ENCODE measurements around the gene CEACAM5. TPM values are rescaled to one million over a fixed set of nuclear protein-coding genes. Genes with fewer than 3 reads are reported as not detected.
"Not testable (repeated sequence)": the region's sequence is repeated elsewhere in the genome, so short reads cannot be mapped to it uniquely, and the experiment has no call there.

Gene CEACAM5
- polyA plus RNA-seq, 4 donors, result 0.04 to 0.40 (median 0.07) TPM

DNA sequence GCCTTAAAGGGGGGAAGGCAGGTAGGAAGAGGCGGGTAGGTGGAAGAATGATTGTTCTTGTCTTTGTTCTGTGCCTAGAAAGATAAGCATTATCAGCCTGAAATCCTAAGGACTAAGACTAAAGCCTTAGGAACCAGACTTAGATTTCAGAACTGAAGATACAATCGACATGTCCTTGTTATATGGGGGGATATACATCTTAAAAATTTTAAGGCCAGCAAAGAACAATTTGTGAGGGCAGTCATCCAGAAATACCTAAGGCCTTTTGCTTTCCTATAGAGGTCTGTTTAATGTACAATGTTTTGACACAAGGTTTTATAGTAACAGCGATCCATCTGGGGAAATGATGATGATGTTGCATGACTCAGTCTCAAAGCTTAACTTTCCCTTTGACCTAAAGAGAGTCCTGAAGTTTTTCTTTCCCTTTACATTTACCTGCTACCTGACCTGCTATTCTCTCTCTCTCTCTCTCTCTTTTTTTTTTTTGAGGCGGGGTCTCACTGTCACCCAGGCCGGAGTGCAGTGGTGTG, 26.7 kb downstream of the CEACAM5 start:
- DNase-seq (ENCODE audit: low read depth in 4 of 4, low spot score in 3 of 4), result no peak

DNA sequence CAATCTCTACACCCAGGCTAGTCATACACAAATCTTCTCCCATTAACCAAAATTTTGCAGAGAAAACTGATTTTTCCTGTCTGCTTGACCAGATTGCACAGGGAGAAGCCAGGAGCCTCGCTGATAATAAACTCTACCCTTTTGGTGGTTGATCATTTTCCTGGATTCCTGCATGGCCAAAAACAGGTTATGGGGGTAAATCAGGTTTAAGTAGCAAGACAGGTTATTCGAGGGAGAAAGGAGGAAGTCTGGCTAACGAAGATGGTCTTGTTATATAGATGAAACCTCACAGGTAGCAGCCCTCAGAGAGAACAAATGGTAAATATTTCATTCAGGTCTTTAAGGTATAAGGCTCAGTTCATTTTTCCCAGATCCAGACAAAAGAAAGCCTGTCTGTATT, 30.9 kb downstream of the CEACAM5 start:
- no peak for DNase-seq (ENCODE audit: low read depth in 4 of 4, low spot score in 3 of 4)

DNA sequence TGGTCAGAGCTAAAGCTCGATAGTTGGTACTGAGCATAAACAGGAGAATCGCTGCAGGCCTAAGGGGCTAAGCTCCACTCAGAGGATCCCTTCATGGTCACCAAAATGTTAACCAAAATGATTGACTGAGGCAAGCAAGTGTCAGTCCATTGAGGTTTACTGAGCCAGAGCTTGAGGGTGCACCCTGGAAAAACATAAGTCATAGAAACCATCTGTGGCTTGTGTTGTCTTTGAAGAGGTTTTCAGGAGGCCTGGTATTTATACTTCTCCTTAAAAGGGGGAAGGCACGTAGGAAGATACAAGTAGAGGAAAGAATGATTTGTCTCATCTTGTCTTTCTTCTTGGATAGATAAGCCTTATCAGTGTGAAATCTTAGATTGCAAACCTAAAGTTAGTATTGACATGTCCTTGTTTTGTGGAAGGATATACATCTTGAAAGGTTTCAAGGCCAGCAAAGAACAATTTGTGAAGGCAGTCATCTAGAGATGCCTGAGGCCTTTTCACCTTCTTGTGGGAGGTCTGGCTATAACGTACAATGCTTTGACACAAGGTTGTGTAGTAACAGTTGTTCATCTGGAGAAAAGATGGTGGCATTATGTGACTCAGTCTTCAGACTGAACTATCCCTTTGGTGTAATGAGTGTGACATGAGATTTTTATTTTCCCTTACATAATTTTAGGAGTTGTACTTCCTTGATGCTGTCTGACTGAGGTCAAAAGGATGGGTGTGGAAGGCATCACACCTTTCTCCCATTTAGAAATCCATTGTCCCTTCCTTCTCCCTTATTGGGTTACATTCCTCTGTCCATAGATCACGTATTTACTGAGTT, 32.2 kb downstream of the CEACAM5 start:
- no peak for DNase-seq (ENCODE audit: low read depth in 4 of 4, low spot score in 3 of 4)

DNA sequence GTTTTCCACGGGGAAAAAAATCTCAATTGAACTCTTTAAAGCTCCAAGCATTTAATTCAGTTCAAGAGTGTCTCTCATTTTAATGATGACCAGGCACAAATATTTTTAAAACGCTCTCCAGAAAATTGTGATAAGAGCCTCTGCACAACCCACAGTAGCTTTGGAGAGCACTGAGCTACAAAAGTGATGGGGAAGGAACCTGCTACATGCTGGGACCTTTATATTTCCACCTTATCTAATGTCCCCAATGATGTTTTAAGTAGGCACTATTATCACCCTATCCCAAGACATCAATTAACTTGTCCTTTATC, 32.8 kb downstream of the CEACAM5 start:
- DNase-seq (ENCODE audit: low read depth in 4 of 4, low spot score in 3 of 4), result no peak

DNA sequence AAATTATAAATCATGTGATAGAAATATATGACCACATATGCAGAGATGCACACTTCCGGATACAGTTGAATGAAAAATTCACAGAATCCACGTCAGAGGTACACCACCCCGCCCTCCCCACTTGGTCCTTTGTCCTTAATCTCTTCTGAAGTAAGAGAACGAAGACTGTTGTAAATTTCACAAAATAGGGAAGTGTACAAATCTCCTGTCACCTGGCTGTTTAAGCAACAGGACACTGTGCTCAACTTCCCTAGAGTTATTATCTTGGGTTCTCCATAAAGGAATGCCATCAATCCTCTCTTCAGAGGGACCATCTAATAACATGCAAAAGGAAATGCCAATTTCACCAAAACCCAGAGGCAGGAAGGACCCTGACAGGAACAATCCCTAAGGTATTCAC, 36.4 kb downstream of the CEACAM5 start:
- no peak for DNase-seq (ENCODE audit: low read depth in 4 of 4, low spot score in 3 of 4)

DNA sequence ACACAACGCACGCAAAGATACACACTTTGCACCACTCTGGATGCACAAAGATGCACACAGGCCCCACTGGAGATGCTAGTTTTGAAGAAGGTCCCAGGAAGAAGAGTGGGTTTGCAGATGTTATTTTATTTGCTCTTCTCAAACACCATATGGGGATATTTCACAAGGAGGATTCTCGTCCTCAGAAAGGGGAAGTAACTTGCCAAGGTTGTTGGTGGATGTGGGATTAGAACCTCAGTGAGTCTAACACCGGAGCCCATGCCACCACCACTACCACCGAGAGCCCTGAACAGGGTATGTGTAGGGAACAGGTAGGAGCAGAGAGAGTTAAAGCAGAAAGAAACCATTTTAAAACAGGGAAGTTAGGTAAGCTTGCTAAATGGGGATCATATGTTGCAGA, 37.3 kb downstream of the CEACAM5 start:
- DNase-seq (ENCODE audit: low read depth in 4 of 4, low spot score in 3 of 4), result no peak

DNA sequence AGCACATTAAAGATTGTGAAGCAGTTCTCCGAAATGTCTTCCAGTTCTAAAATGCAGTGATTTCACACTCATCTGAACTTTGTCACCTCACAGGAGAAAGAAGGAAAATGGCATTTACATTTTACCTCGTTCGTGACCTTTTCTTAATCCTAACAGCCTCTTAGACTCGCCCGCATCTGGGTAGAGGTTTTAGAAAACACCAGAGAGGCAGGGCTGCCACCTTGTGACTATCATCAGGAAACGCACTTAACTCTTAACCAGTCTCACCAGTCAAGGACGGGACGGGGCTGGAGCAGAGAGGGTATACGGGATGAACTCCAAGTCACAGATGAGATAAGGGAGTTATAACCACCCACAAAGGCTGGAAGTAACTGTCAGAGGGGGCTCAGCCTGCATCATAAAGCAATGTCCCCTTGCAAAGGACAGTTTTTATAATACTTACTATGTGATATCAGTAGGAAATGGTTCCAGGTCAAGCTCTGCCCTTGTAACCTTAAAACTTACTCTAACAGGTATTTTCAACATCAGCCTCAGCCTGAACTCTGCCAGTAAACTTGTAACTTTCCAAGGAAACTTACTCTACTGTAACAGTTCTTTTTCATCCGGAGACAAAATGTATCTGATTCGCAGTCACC, 38.3 kb downstream of the CEACAM5 start:
- DNase-seq (ENCODE audit: low read depth in 4 of 4, low spot score in 3 of 4), result peak in 1 of 4 donors; percentile 1

DNA sequence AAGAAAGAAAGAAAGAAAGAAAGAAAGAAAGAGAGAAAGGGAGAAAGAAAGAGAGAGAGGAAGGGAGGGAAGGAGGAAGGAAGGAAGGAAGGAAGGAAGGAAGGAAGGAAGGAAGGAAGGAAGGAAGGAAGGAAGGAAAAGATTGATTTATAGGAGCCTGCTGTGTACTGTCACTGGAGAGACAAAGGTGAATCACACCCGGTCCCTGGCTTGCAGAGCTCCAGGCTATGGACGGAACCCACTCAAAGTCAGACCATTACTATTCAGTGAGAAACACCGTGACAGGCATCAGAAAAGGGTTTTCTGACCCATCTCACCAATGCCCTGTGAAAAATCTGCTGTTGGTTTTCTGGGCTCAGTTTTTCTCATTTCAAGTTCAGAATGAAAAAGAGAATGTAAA, 39.6 kb downstream of the CEACAM5 start:
- DNase-seq (ENCODE audit: low read depth in 4 of 4, low spot score in 3 of 4), result no peak

DNA sequence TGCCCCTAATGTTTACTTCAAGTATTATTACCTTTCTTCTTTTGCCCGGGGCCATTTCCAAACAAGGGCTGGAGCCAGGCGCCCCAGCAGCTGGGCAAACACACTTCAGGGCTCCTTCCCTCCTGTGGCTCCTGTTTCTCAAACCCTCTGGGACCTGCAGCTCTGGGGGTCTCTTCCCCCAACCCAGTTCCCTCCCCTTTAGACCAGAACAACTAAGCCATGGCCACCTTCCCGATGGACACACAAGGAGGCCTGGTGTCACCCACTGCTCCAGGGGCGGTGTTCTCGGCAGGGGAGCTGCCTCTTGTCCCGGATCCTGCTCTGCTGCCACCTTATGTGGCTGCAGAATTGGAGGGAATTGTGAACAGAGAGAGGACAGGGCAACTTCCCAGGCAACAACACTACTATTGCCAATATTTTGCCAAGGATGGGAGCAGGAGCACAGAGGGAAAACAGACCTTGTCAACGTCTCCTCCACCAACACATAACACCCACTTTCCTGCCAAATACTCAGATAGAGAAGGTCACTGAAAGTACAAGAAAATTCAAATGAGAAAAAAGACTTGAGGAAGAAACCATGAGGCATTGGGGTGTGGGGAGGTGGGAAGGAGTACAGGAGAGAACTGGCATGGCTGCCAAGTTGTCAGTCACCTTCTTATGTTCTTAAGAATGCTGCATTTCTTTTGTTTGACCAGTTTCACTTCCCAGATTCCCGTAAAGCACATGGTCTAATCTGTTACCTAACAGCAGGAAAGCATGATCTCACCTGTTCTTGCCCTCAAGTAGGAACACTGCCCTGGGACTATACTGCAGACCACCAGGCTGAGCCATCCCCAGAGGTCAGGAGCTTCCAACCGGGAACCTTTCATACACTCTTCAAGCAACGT, 42.1 kb downstream of the CEACAM5 start:
- DNase-seq (ENCODE audit: low read depth in 4 of 4, low spot score in 3 of 4), result not testable (repeated sequence)

DNA sequence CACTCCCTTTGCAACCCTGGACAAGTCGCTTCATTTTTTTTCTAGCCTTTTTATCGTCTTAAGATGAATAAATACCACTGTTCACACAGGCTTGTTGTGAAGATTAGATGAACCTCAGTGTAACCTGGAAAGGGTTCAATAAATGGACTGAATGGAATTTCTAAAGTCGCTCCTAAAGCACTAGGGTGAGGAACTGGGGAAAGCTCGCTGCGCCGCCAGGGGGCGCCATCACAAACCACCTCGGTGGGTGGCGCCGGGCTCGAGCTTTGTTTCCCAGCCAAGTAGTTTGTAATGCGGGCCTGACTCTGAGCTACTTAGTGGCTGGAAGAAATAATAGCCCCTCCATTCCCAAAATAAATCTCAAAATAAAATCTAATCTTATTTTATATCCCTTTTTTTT, 44.7 kb downstream of the CEACAM5 start:
- no peak for DNase-seq (ENCODE audit: low read depth in 4 of 4, low spot score in 3 of 4)

DNA sequence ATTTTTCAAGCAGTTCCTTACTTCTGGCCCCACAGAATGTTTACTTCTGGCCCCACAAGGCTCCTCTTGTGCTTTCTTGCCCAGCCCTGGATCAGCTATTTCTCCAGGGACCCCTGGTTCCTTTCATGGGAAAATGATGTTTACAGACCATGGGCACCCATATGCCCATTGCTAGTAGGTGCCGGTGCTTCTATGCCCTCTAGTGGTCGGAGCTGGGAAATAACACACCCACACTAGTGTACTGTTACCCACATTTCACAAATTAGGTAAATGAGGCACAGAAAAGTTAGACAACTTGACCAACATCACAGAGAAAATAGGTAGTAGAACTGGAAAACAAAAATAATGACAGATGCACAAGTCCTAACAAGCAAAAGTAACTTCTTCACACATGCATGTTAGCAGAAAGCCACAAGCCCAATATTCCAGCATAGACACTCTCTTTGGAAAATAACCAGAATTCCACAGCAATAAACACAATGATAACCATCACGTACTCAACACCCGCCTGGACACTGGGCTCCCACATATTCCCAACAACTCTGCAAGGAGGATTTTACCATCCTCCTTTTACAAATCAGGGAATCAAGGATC, 45.6 kb downstream of the CEACAM5 start:
- no peak for DNase-seq (ENCODE audit: low read depth in 4 of 4, low spot score in 3 of 4)

DNA sequence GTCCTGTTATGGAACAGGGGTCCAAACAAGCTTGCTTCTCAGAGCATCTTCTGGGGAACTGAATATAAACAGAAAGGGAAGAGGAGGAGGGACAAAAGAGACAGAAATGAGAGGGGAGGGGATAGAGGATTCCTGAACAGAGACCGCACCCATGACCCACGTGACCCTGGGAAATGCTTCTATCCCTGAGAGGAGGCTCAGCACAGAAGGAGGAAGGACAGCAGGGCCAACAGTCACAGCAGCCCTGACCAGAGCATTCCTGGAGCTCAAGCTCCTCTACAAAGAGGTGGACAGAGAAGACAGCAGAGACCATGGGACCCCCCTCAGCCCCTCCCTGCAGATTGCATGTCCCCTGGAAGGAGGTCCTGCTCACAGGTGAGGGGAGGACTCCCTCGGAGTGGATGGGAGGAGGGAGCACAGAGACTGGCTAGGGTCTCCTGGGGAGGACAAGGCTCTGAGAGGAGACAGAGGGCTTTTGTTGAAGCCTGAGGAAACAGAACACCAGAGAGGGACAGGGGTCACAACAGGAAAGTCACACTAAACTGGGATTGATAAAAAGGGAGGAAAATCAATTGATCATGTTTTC, 47.0 kb downstream of the CEACAM5 start, which contains the start of gene CEACAM6:
Gene CEACAM6 (plus strand): TSS at position 203 of the 586 bp plus-strand sequence. CDS start 109 bp downstream, at position 312.
- no peak for DNase-seq (ENCODE audit: low read depth in 4 of 4, low spot score in 3 of 4)

DNA sequence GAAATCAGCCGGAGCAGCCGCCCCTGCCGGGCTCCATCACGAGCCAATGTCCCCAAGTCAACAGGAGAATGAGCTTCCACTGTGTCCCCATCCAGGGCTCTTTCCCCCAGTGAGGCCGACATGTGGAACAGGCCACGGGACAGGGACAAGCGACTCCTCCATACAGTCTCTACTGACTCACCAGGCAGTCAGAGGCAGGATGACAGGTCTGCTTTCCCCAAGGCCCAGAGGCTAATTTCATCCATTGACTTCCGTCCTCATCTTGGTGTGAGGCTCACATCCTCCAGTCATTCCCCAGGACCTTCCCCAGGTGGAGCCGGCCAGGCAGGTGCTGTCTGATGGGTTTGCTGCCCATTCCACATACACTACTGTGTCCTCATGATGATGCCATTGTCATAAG, 50.4 kb downstream of the CEACAM5 start:
- no peak for DNase-seq (ENCODE audit: low read depth in 4 of 4, low spot score in 3 of 4)

DNA sequence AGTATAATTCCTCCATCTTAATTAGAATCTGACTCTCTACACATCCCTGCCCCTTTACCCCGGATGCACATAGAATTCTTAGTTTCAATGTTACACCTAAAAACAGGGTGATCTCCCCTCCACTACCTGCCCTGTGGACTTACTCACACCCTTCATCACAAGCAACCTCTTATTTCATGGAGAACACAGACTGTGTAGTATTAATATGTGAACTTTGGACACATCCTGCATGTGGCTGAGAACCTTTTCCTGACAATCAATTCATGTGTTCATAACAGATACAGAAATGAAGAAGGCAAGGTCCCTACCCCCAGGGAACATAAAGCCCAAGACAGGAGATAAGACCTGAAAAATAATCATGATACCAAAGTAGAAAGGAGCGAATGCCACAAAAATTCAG, 58.7 kb downstream of the CEACAM5 start:
- DNase-seq (ENCODE audit: low read depth in 4 of 4, low spot score in 3 of 4), result no peak

DNA sequence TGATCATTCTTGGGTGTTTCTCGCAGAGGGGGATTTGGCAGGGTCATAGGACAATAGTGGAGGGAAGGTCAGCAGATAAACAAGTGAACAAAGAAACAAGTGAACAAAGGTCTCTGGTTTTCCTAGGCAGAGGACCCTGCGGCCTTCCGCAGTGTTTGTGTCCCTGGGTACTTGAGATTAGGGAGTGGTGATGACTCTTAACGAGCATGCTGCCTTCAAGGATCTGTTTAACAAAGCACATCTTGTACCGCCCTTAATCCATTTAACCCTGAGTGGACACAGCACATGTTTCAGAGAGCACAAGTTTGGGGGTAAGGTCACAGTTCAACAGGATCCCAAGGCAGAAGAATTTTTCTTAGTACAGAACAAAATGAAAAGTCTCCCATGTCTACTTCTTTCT, 59.7 kb downstream of the CEACAM5 start:
- not testable (repeated sequence) for DNase-seq (ENCODE audit: low read depth in 4 of 4, low spot score in 3 of 4)

DNA sequence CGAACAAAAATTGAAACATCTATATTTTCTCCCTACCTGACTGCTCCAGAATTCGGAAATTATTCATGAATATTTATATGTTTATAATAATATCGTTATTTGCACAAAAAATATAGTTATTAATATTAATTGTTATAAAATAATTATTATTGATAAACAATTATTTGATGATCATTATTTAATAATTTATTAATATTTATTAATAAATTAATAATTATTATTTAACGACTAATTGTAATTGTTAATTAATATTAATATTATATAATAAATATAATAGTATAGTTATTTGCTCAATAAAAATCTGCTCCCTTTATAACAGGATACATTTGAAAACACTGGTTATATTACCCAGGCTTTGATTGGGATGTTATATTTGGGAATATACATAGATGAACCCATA, 61.2 kb downstream of the CEACAM5 start:
- DNase-seq (ENCODE audit: low read depth in 4 of 4, low spot score in 3 of 4), result no peak

DNA sequence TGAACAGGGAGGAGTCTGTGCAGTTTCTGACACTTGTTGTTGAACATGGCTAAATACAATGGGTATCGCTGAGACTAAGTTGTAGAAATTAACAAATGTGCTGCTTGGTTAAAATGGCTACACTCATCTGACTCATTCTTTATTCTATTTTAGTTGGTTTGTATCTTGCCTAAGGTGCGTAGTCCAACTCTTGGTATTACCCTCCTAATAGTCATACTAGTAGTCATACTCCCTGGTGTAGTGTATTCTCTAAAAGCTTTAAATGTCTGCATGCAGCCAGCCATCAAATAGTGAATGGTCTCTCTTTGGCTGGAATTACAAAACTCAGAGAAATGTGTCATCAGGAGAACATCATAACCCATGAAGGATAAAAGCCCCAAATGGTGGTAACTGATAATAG, 63.0 kb downstream of the CEACAM5 start:
- no peak for DNase-seq (ENCODE audit: low read depth in 4 of 4, low spot score in 3 of 4)

DNA sequence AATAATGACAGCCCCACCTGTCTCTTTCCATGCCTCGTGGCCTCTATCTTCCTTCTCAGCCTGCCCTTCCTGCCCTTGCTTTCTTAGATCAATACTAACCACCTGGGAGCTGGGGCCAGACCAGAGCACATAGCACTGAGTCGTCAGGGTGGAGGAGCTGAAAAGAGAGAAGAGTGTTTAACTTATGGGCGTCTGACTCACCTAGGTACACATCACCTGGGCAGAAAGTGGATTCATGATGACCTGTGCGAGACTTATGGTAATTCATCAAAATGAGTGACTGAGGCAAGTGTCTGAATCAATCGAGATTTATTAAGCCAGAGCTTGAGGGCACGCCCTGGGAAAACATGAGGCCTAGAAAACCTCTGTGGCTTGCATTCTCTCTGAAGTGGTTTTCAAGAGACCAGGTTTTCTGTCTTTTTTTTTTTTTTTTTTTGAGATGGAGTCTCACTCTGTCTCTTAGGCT, 66.1 kb downstream of the CEACAM5 start:
- DNase-seq (ENCODE audit: low read depth in 4 of 4, low spot score in 3 of 4), result no peak

DNA sequence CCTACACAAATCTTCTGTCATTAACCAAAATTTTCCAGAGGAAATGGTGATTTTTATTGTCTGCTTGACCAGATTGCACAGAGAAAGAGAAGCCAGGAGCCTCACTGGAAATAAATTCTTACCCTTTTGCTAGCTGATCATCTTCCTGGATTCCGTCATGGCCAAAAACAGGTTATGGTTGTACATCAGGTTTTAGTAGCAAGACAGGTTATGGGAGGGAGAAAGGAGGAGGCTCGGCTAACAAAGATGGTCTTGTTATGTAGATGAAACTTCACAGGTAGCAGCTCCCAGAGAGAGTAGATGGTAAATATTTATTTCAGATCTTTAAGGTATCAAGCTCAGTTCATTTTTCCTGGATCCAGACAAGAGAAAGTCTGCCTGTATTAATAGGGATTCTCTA, 68.3 kb downstream of the CEACAM5 start:
- DNase-seq (ENCODE audit: low read depth in 4 of 4, low spot score in 3 of 4), result no peak

Measured in right renal pelvis (tissue), 4 donors.